Astrocyte of the spinal cord (primary cell): ENCODE data around the gene TBC1D22A.

ENCODE experiments used
- DNase-seq: peaks from one replicate; pipeline ENCODE4 v3.0.0; 2011; ENCODE audit warnings: low read depth, low spot score
- H3K4me3 ChIP-seq: 2 replicates; pipeline ENCODE4 v1.5.1; 2011; ENCODE audit warnings: low read depth, mild to moderate bottlenecking, low read length, moderate library complexity
- in situ Hi-C: cut with HindIII; loops from 2 replicates; pipeline ENCODE4 v1.10.0; 2017; ENCODE audit warnings: low sequenced_read_pairs
- TF ChIP-seq, protein P1 (sequence below): IDR thresholded peaks from 2 replicates; pipeline ENCODE4 v1.5.1; 2012; ENCODE audit warnings: low read depth, mild to moderate bottlenecking, low read length, inconsistent platforms

TBC1D22A gene

DNA sequence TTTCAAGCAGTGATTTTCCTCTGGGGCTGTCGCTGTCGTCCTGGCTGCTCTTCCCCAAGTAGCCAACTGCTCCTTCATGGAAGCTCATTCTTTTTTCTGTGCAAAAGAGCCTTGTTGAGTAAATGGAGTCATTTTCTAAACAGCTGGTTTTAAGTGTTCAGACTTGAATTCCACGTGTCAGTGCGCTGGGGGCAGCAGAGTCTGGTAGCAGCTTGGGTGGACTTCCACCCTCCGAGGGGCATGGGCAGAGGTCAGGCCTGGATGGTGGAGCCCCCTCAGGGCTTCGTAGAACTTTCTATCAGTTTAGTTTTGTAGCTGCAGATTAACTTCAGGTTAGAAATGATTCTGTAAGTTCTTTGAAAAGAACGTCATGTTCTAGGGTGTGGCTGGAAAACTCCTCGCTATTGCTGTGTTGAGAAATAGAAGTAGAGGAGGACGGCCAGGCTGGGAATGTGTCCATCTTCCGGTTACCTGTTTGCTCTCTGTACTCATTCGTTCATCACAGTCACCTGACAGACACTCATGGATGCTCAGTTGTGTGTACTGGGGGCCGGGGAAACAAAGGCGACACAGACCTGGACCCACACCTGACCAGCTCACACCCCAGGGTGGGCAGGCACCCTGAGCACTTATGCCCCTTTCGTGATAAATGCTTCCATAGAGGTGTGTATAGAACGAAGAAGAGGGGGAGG lies 270.7 kb downstream of the TBC1D22A start:
- TF ChIP-seq, protein P1, sequence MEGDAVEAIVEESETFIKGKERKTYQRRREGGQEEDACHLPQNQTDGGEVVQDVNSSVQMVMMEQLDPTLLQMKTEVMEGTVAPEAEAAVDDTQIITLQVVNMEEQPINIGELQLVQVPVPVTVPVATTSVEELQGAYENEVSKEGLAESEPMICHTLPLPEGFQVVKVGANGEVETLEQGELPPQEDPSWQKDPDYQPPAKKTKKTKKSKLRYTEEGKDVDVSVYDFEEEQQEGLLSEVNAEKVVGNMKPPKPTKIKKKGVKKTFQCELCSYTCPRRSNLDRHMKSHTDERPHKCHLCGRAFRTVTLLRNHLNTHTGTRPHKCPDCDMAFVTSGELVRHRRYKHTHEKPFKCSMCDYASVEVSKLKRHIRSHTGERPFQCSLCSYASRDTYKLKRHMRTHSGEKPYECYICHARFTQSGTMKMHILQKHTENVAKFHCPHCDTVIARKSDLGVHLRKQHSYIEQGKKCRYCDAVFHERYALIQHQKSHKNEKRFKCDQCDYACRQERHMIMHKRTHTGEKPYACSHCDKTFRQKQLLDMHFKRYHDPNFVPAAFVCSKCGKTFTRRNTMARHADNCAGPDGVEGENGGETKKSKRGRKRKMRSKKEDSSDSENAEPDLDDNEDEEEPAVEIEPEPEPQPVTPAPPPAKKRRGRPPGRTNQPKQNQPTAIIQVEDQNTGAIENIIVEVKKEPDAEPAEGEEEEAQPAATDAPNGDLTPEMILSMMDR = no peak
- in situ Hi-C loops = no loop called here
- no peak overlapping the region for H3K4me3 ChIP-seq
- no peak for DNase-seq

- no peak overlapping the region for H3K4me3 ChIP-seq
- no peak for DNase-seq
- in situ Hi-C loops = no loop called here
- TF ChIP-seq, protein P1 = no peak
Observed at GRCh38 chr22:47033648-47034000, 271.2 kb downstream of the TBC1D22A start.

DNA sequence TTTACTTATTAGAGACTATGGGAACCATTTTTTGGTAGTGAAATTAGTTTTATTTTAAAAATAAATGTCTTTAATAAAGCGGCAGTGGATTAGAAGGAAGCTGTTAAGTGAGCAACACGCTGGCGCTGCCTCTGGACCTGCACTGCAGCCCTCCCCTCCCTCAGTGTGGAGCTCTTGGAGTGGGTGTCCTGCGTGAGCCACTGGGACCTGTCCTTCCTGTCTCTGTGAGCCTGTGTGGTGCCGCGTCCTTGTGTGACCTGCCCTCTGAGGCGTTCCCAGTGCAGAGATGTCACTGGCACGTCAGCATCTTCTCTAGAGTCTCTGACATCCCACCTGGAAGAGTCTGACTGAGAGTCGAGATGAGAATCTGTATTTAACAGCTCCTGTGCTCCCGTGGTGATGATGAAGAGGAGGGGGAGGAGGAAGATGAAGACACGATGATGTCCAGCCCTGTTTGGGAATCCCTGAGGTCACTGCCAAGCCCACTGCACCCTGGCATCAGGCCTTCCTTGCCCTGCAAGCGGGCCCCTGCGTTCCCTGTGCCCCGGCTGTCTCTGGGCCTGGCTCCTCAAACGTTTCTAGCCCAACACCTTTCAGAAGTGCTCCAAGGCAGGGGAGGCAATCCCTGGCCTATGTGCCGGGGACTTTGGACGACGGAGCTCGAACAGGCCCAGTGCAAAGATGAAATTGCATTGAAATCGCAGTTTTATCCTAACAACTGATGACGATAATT lies 271.8 kb downstream of the TBC1D22A start:
- in situ Hi-C loops = no loop called here
- no peak for DNase-seq
- TF ChIP-seq, protein P1 = no peak
- H3K4me3 ChIP-seq = no peak overlapping the region

DNA sequence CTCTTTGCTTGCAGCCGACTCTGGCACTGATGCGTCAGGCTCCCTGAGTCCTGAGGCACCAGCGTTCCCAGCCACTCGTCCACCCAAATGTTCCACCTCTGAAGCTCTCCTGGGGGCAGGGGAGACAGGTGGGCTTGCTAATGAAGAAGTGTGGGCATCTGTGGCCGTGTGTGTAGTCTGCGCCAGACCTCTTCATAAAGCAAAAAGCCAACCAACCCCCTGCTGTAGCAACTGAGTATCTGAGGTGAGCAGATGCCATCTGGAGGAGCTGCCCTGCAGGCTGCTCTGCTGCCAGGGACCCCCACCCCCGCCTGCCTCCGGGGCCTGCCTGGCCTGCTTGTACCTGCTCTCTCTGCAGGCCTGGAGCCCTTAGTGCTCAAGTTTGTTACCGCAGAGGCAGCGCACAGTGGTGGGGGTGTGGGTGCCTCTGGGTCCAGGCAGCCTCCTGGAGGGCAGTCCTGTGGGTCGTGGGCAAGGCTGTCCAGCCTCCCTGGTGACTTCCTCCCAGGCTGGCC lies 272.5 kb downstream of the TBC1D22A start:
- TF ChIP-seq, protein P1 = no peak
- no peak for DNase-seq
- in situ Hi-C loops = no loop called here
- H3K4me3 ChIP-seq = no peak overlapping the region

- in situ Hi-C loops = no loop called here
- TF ChIP-seq, protein P1 = no peak
- no peak for DNase-seq
- no peak overlapping the region for H3K4me3 ChIP-seq
Observed at GRCh38 chr22:47035425-47035881, 273.0 kb downstream of the TBC1D22A start.

DNA sequence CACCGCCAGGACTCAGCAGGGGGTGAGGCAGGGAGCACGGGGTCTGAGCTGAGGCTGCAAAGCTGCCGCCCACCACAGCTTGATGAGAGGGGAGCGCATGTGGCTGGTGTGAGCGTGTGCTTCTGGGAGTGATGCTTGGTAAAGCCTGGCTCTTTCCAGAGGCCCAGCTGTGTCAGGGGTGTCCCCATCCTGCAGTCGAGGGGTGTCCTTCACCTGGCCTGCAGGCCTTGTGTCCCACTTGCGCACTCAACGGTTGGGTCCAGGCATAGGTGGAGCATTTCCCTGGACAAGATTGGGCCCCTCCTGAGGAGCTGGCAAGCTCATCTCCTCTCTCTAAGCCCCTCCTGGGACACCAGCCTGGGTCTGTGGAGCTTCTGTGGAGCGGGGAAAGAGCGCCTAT lies 273.9 kb downstream of the TBC1D22A start:
- no peak for DNase-seq
- in situ Hi-C loops = no loop called here
- TF ChIP-seq, protein P1 = no peak
- no peak overlapping the region for H3K4me3 ChIP-seq
